HG03159 (cell line): Measurements from ENCODE around the gene RIIAD1.
"Not testable (repeated sequence)": the region's sequence is repeated elsewhere in the genome, so short reads cannot be mapped to it uniquely, and the experiment has no call there.

ENCODE experiments used
- ATAC-seq: cut with Tn5 transposase; IDR thresholded peaks from one replicate; pipeline ENCODE4 v1.9.1; 2021; ENCODE audit warnings: mild to moderate bottlenecking, moderate library complexity; ENCODE audit not compliant: unreplicated experiment

Gene RIIAD1, protein sequence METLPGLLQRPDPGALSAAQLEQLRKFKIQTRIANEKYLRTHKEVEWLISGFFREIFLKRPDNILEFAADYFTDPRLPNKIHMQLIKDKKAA

DNA sequence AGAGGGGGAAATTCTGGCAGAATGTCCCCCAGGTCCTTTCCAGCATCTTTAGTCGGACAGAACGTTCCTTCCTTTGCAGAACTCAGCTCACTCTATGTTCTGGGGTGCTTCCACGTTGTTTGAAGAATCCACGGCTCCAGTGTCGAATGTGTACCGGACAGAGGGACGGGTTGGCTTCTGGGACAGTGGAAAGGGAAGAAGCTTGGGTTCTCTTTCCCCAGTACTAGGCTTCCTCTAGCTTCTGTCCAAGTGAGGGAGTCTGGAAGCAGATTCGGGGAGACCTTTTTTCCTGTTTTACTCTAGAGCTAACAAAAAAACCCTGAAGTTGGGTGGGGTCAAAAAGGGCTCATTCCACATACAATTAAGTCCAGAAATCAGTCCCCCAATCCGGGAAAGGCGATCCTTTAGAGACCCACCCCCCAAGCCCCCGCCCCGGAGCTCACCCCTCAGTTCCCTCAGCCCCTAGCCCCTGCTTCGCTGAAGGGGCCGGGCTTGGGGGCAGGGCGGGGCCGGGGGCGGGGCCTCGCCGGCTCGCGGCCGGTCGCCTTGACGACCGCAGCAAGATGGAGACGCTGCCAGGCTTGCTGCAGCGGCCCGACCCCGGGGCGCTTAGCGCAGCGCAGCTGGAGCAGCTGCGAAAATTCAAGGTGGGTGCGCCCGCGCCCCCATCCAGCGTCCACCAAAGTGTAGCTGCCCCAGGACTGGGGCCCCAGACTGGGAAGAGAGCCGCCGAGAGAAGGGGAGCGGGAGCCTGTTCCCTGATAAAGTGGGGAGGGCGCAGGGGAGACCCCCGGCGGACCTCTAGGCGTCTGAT, at the start of gene RIIAD1:
Gene RIIAD1 (plus strand): TSS at position 549 of the 814 bp plus-strand sequence. CDS start 15 bp downstream, at position 564.
- ATAC-seq = peak; percentile 68

DNA sequence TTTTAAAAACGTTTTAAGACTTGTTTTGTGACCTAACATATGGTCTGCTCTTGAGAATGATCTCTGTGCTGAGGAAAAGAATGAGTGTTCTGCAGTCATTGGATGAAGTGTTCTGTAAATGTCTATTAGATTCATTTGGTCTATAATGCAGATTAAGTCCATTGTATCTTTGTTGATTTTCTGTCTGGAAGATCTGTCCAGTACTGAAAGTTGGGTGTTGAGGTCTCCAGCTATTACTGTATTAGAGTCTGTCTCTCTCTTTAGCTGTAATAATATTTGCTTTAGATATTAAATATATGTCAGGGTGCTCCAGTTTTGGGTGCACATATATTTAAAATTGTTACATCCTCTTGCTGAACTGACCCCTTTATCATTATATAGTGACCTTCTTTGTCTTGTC, 47.9 kb upstream of the RIIAD1 start:
- no peak for ATAC-seq

DNA sequence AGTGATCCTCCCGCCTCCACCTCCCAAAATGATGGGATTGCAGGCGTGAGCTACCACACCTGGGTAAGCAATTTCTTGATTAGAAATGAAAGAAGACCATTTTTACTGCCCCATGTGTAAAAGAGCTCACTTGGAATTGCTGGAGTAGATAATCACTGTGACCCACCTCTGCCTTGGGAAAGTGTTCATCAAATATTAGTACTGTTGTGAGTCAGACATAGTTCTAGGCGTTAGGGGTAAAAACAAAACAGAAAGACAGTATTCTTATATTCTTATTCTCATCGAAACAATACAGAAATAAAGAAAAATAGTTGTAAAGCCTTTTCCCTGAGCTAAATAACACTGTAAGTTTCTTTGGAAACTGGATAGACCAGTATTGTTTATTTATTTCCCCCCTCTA, 40.9 kb upstream of the RIIAD1 start:
- ATAC-seq = no peak

DNA sequence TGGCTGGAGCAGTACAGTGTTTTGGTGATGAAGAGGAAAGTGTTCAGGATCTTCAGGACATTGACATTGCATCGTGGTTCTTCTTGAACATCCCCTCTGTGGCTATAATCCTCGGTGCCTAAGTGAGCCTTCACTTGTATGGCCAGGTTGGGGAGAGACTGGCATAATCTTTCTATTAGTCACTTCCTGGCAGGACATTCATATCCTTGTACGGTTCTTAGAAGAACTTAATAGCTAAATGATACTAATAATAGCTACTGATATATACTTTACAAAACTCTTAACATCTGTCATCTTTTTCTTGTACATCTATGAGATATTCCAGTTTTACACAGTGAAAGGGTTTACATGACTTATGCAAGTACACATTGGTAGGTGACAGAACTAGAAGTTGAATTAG, 40.5 kb upstream of the RIIAD1 start:
- ATAC-seq = no peak

DNA sequence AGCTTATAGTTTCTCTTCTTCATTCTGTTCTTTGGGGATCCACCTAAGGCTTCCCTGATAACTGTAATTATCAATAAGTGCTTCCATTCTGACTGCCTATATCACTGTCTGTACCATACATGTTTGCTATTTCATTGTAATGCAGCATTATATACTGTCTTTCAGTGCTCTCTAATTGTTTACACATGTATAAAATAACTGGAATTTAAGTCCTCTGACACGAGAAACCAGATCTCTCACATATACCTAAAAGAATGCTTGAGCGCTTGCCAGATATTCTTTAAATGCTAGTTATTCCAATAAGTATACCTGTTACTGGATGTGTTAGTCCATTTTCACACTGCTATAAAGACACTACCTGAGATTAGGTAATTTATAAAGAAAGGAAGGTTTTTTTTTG, 39.4 kb upstream of the RIIAD1 start:
- ATAC-seq = no peak

DNA sequence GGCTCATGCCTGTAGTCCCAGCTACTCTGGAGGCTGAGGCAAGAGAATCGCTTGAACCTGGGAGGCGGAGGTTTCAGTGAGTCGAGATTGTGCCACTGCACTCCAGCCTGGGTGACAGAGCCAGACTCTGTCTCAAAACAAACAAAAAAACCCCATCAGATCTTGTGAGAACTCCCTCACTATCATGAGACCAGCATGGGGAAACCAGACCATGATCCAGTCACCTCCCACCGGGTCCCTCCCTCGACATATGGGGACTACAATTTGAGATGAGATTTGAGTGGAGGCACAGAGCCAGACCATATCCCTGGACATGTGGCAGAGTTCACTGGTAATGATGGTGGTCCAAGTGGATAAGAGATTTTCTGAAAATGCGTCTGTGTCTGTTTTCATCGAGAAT, 38.4 kb upstream of the RIIAD1 start:
- ATAC-seq = not testable (repeated sequence)

DNA sequence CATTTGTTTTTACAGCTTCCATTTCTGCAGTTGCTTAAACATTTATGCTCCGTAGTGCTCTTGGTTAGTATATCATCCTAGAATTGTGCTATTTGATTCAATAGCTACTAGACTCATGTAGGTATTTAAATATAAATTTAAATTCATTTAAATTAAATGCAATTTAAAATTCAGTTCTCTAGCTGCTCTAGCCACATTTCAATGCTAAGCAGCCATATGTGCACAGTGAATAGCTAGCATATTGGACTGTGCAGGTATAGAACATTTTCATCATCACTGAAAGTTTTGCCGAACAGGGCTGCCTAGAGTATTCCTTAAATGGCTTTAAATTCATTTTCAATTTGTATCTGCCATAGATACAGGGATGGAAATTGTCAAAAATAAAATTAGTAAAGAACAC, 37.2 kb upstream of the RIIAD1 start:
- no peak for ATAC-seq

DNA sequence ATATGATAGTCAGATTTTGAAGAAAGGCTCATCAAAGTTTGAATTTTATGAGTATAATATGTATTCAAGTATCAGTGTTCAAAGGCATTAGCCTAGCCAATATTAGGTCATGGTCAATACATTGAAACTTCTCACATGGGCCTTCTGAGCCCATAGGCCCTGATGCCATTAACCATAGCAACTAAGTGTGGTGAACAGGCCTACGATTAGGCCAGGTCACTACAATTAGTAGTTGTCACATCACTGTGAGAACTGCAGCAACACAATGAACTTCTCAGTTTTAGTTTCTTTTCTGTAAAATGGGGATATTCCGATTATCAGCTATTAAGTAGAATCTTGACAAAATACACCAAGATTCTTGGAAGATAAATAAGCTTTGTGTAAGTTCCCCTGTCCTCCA, 34.8 kb upstream of the RIIAD1 start:
- no peak for ATAC-seq

DNA sequence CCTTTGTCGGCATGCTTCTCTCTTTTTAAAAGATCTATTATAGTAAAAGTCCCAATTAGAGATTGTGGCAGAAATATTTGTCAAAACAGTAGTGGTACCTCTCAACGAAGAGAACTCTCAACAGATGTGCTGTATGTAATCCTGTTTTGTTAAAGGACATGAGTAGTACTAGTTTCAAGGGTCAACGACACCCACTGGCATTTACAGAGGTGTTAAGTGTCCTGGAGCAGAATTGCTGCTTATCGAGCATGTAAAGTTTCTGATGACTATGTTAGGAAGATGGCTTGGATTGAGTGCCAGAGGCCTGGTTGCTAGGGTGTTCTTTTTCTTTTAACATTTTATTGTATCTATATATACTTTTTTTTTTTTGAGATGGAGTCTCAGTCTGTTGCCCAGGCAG, 31.8 kb upstream of the RIIAD1 start:
- no peak for ATAC-seq

DNA sequence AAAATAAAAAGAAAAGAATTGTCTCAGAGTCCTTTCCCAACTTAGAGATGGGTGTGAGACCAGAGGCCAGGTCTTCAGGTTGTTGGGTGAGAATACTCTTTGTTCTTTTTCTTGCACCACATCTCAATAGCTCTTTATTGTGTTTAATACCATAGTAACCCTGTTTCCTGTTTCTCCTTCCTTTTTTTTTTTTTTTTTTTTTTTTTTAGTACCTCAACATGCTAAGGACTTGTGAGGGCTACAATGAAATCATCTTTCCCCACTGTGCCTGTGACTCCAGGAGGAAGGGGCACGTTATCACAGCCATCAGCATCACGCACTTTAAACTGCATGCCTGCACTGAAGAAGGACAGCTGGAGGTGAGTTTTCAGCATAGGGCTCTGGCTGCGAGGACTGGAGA, 29.1 kb upstream of the RIIAD1 start:
- no peak for ATAC-seq

DNA sequence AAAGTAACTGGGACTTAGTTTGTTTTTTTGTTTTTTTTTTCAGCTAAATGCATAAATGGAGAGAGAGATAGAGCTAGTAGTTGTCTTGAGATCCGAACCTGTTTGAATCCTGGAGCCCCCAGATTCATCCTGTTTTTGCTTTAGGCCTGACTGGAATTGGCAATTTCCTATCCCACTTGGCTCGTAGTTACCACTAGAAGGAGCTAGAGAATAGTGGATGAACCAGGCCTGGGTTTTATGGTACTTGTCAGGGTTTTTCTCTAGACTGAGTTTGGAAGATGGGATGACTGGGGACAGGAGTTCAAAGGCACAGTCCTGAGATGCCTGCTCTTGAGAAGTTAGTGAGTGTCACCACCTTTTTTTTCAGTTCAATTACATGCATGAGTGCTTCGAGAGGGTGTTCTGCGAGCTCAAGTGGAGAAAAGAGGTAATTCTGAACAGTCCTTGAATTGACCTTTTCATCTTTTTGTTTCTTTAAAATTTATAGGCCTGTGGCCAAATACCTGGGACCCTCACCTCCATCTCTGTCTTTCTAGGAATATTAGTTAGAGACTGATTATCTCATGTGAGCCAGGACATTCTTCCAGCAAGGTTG, 28.2 kb upstream of the RIIAD1 start:
- no peak for ATAC-seq

DNA sequence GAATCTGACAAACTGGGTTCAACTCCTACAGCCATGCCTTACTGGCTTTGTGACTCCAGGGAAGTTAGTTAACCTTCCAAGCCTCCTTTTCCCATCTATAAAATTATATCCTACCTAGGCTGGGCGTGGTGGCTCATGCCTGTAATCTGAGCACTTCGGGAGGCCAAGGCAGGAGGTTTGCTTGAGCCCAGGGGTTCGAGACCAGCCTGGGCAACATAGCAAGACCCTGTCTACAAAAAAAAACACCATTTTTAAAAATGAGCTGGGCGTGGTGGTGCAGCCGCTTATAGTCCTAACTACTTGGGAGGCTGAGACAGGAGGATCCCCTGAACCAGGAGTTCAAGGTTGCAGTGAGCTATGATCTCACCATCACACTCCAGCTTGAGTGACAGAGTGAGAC, 19.8 kb upstream of the RIIAD1 start:
- ATAC-seq = no peak

DNA sequence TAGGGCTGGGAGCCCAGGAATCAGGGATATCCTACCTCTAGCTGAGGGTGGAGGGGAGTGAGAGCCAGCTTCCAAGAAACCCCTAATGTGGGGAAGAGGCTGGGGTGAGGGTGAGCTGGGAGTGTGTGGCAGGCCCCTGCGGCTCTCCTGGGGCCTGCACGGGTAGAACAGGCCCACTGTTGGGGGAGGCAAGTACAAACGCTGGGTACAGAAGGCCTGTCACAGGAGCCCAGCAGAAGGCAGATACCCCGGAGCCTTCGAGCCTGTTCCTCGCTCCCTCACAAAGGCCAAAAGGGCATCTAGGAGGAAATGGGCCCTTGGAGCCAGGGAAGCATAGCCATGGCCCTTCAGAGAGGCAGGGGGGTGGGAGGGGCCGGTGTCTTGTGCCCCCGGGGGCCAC, 18.4 kb upstream of the RIIAD1 start:
- ATAC-seq = no peak

DNA sequence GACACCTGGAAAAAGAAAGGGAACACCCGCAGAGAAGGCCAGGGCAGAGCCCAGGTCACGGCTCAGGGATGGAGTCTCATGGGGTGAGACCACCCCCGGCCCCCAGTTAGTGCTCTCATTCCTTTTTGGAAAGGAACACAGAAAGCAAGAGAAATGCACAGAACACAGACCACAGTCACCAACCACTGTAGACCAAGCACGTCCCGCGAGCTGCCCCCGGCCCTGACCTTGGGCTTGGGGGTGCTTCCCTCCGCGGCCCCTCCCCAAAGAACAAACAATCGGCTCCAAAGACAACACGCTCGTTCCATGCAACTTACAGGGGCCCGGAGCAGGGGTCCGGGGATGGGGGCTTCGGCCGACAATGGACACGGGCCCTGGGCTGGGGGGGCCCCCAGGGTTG, 17.5 kb upstream of the RIIAD1 start:
- ATAC-seq = no peak

DNA sequence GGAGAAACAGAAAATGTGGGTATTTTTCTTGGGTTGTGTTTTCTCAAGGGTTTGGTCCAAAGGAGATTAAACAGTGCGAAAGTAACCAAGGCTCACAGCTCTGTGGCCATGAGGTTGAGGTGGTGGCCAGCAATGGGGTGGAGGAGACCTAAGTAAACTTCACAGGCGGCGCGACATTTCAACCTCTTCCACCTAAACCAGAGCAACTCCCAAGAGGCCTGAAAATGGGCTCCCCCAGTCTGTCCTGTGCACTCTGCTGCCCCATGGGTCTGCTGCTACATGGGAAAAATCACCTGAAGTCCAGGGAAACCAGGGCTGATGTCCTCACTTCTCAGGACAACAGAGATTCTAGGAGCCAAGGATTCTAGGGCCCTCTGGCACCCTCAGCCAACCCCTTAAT, 17.1 kb upstream of the RIIAD1 start:
- no peak for ATAC-seq

DNA sequence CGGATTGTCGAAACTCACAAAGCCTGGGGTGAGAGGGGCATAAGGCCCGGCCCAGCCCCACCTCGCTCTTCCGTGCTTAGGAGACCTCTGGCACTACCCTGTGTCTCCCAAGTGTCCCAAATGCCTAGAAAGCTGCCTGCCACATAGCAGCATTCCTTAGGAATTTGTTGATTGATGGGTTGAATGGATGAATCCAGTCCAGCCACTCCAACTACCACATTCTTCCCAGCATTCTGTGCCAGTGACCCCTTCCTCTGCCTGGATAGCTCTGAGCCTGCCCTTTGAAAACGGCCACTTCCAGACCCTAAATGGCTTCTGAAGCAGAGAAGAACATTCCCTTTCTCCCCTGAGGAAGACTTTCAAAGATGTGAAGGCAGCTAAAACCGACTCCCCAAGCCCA, 16.2 kb upstream of the RIIAD1 start:
- no peak for ATAC-seq

DNA sequence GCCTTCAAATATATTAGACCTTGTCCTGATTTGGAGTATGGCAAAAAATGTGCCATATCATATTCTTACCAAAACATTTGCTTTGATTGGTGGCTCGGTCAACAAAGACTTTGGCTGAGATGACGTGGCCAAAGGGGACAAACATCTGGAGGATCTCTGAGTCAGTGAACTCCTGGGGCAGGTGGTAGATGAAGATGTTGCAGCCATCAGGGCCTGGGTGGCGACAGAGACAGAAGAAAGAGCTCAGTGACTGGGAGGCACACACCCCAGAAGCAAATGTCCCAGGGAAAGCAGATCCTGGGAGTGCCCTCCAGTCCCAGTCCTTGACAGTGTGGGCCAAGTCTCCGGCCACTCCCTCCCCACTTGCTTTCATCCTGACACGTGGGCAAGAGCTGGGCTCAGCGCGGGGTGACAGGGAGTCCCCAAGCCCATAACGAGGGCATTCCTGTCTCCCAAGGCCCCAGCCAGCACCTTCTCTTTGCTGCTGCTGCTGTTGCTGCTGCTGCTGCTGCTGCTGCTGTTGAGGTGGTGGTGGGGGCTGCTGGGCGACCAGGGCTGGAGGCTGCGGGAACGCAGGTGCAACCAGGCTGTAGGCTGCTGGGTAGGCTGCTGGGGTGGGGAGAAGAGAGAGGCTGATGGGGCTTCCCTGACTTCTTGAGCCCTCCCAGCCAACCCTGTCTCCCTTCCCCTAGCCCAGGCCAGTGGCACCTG, 15.4 kb upstream of the RIIAD1 start:
- no peak for ATAC-seq

DNA sequence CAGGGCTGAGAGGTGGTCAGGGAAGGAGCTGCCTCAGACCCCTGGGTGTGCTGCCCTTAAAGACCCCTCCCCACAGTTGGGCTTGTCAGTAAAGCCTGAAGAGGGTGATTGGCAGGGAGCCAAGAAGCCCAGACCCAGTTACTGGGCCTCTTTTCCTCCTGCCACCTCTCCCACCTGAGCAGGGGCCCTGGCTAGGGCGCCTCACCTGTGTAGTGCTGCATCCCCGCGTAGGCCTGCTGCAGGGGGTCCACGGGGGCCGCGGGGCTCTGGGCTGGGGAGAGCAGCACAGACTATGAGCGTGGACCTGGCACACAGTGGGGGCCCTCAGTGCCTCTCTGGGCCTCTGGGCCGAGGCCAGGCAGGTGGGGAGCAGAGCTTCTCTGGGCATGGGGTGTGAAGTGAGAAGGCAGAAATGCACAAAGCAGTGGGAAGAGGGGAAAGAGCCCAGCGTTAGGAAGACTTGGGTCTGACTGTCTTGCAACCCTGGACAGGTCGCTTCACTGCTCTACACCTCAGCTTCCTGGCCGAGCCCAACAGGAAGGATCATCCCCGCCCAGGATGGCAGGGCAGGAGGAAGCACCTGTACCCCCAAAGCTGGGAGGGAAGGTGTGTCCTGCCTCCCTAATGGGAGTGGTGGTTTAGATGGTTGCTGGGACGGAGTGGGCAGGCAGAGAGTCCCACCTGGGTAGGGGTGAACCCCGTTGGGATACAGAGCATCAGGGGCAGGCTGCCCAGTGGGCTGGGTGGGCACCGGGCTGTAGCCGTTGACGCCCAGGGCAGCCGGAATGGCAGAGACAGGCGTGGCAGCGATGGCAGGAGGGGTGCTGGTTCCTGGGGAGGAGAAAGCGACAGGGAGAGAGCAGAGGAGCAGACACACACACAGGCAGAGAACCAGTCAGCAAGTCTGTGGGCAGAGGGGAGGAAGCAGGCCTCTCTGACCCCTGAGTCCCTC, 14.6 kb upstream of the RIIAD1 start:
- ATAC-seq = no peak

DNA sequence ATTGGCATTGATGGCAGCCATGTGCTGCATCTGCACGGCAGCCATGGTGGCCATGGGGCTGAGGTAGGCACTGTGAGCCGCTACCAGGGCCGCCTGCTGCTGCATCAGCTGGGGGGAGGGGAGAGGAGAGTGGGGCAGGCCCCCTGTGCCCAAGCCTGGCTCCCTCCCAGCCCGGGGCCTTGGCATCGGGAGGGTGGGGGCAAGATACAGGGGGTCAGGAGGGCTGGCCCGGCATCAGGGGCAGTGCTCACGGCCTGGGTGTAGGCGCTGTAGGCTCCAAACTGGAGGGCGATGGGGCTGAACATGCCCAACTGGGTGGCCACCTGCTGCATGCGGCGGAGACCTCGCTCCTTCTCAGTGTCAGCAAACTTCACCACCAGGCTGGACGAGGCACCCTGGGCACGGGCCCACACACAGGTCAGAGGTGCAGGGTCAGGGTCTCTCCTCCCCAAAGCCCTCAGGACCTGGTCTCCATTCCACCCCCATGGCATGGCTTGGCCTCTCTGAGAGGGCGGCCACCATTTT, 13.7 kb upstream of the RIIAD1 start:
- ATAC-seq = no peak

DNA sequence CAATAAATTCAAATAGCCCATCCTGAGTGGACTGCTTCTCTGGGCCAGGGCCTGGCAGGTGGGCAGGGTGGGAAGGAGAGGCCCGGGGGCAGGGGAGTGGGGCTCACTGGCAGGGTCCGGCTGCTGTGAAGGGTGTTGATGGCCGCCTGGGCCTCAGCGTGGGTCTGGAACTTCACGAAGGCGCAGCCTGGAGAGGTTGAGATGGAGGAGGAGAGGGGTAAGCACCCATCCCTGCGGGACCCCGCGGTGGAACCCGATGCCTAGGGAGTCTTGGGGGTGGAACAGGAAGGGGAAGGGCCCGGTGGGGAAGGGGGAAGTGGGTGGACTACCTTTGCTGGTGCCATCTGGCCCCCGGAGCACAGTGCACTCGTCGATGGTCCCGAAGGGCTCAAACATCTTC, 12.4 kb upstream of the RIIAD1 start:
- ATAC-seq = no peak
